ENCODE measurements around the gene AFAP1L1. TPM values are rescaled to one million over a fixed set of nuclear protein-coding genes. Genes with fewer than 3 reads are reported as not detected.

Gene AFAP1L1
- total RNA-seq, 1 donor from 2014 or later: 8.3 TPM

DNA sequence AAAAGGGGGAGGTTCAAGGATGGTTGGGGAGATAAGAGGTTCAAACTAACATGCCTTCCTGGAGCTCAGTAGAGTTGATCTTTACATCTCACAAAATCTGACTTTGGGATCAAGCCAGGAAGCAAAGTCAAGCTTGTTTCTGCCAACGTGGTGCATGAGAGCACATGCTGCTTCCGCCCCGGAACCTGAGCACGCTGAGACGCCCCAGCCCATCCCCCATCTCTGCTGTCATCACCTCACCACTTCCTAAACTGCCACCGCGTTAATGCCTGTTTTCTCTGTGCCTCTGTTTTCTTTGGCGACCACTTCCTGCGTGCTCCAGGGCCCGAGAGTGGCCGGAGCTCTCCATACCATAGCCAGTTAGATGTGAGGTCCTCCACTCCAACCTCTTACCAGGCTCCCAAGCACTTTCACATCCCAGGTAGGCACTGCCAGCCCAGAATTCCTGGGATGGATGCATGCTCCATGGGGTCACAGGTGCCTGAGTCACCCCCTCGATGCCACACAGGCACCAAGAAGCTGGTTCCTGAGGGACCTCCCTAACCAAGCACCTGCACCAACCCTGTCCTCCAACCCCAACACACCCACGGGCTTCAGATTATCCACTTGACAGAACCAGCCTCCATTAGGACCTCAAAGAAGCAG lies 31.2 kb upstream of the AFAP1L1 start:
- no peaks in the 10 kb centered on the region for H3K36me3 ChIP-seq (ENCODE audit: insufficient read depth, low read length)

DNA sequence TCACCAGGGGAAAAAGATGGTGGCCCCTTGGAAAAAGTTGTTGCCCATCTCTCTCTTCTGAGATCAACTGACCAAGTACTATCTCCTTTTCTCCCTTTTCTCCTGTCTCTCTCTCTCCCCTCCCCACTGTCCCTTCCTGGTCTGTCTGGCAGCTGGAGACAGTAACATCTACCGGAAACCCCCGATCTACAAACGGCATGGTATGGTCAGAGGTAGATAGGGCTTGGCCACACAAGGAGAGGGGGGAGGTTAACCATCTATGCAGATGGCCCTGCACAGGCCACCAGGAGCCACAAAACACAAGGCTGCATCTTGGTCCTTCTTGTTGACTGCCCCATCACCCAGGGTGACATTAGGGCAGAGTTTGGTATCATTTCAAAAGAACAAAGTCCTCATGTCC lies 29.3 kb upstream of the AFAP1L1 start:
- no peak overlapping the region for H3K27ac ChIP-seq (ENCODE audit: low read depth, low read length)
- no peak overlapping the region for H3K4me3 ChIP-seq (ENCODE audit: insufficient read depth, low read depth, low read length)
- no peak overlapping the region for H2AFZ ChIP-seq (ENCODE audit: low read depth, low read length)
- peaks cover 7% of the 10 kb centered on the region for H3K9me3 Mint-ChIP-seq (ENCODE audit: unreplicated experiment)
- no peaks in the 10 kb centered on the region for H3K27me3 ChIP-seq (ENCODE audit: insufficient read depth, low read length)
- peaks cover 11% of the 10 kb centered on the region for H3K36me3 Mint-ChIP-seq (ENCODE audit: low read depth, unreplicated experiment)
- no peaks in the 10 kb centered on the region for H3K4me1 ChIP-seq (ENCODE audit: insufficient read depth, low read length)
- no peaks in the 10 kb centered on the region for H3K4me1 Mint-ChIP-seq (ENCODE audit: low read depth, unreplicated experiment)
- H3K9ac ChIP-seq (ENCODE audit: low read length): no peak overlapping the region
- H4K20me1 ChIP-seq (ENCODE audit: insufficient read depth, low read length): no peaks in the 10 kb centered on the region
- DNase-seq (ENCODE audit: low read depth): no peak
- no peaks in the 10 kb centered on the region for H3K36me3 ChIP-seq (ENCODE audit: insufficient read depth, low read length)
- H3K4me2 ChIP-seq (ENCODE audit: low read length): no peak overlapping the region
- H3K27ac Mint-ChIP-seq (ENCODE audit: unreplicated experiment): no peak overlapping the region
- no peaks in the 10 kb centered on the region for H3K9me3 ChIP-seq (ENCODE audit: insufficient read depth, low read depth, low read length)
- H3K4me3 Mint-ChIP-seq (ENCODE audit: unreplicated experiment): no peak overlapping the region
- H3K27me3 Mint-ChIP-seq (ENCODE audit: low read depth, unreplicated experiment): peaks cover 76% of the 10 kb centered on the region
- no peaks in the 10 kb centered on the region for H3K79me2 ChIP-seq (ENCODE audit: insufficient read depth, low read length)
- TF ChIP-seq, protein P1, sequence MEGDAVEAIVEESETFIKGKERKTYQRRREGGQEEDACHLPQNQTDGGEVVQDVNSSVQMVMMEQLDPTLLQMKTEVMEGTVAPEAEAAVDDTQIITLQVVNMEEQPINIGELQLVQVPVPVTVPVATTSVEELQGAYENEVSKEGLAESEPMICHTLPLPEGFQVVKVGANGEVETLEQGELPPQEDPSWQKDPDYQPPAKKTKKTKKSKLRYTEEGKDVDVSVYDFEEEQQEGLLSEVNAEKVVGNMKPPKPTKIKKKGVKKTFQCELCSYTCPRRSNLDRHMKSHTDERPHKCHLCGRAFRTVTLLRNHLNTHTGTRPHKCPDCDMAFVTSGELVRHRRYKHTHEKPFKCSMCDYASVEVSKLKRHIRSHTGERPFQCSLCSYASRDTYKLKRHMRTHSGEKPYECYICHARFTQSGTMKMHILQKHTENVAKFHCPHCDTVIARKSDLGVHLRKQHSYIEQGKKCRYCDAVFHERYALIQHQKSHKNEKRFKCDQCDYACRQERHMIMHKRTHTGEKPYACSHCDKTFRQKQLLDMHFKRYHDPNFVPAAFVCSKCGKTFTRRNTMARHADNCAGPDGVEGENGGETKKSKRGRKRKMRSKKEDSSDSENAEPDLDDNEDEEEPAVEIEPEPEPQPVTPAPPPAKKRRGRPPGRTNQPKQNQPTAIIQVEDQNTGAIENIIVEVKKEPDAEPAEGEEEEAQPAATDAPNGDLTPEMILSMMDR (IDR thresholded peaks at IDR 0.05; ENCODE audit: insufficient read depth, low read depth, low read length): no peak
- no peak for TF ChIP-seq EZH2 (IDR thresholded peaks at IDR 0.05; ENCODE audit: insufficient read depth, low read length)
- FAIRE-seq: no peak

More for the DNA sequence above, 31.2 kb upstream of the AFAP1L1 start:
- H3K79me2 ChIP-seq (ENCODE audit: insufficient read depth, low read length): no peaks in the 10 kb centered on the region
- H3K27ac ChIP-seq (ENCODE audit: low read depth, low read length): no peak overlapping the region
- no peak overlapping the region for H2AFZ ChIP-seq (ENCODE audit: low read depth, low read length)
- Mint-ChIP-seq H3K27me3 (ENCODE audit: low read depth, unreplicated experiment) (peaks cover 75% of the 10 kb centered on the region), H3K9me3 (ENCODE audit: unreplicated experiment) (peaks cover 1% of the 10 kb centered on the region), H3K4me3 (ENCODE audit: unreplicated experiment) (no peak overlapping the region), H3K36me3 (ENCODE audit: low read depth, unreplicated experiment) (peaks cover 9% of the 10 kb centered on the region), H3K27ac (ENCODE audit: unreplicated experiment) (peak overlapping the region; percentile 55), H3K4me1 (ENCODE audit: low read depth, unreplicated experiment) (no peaks in the 10 kb centered on the region)
- no peak overlapping the region for H3K9ac ChIP-seq (ENCODE audit: low read length)
- no peak for FAIRE-seq
- TF ChIP-seq, protein P1 (IDR thresholded peaks at IDR 0.05; ENCODE audit: insufficient read depth, low read depth, low read length): no peak
- TF ChIP-seq EZH2 (IDR thresholded peaks at IDR 0.05; ENCODE audit: insufficient read depth, low read length): no peak
- no peaks in the 10 kb centered on the region for H3K27me3 ChIP-seq (ENCODE audit: insufficient read depth, low read length)
- no peak for DNase-seq (ENCODE audit: low read depth)
- no peak overlapping the region for H3K4me3 ChIP-seq (ENCODE audit: insufficient read depth, low read depth, low read length)
- no peak overlapping the region for H3K4me2 ChIP-seq (ENCODE audit: low read length)
- H3K4me1 ChIP-seq (ENCODE audit: insufficient read depth, low read length): no peaks in the 10 kb centered on the region
- no peaks in the 10 kb centered on the region for H3K9me3 ChIP-seq (ENCODE audit: insufficient read depth, low read depth, low read length)
- no peaks in the 10 kb centered on the region for H4K20me1 ChIP-seq (ENCODE audit: insufficient read depth, low read length)

DNA sequence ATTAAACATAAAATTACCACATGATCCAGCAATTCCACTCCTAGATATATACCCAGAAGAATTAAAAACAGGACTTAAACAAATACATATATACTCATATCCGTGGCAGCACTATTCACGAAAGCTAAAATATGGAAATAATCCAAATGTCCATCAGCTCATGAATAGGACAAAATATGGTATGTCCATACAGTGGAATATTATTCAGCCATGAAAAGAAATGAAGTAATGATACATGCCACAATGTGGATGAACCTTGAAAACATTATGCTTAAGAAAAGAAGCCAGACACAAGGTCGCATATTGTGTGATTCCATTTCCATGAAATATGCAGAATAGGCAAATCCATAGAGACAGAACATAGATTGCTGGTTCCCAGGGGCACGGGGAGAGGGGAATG lies 24.8 kb upstream of the AFAP1L1 start:
- DNase-seq (ENCODE audit: low read depth) (no peak), FAIRE-seq (no peak)
- no peak overlapping the region for H3K4me3 Mint-ChIP-seq (ENCODE audit: unreplicated experiment)
- H3K27me3 Mint-ChIP-seq (ENCODE audit: low read depth, unreplicated experiment): peaks cover 73% of the 10 kb centered on the region
- Histone ChIP-seq H3K9me3 (ENCODE audit: insufficient read depth, low read depth, low read length) (no peaks in the 10 kb centered on the region), H3K79me2 (ENCODE audit: insufficient read depth, low read length) (no peaks in the 10 kb centered on the region), H3K4me1 (ENCODE audit: insufficient read depth, low read length) (no peaks in the 10 kb centered on the region), H3K9ac (ENCODE audit: low read length) (no peak overlapping the region), H3K27ac (ENCODE audit: low read depth, low read length) (no peak overlapping the region), H4K20me1 (ENCODE audit: insufficient read depth, low read length) (no peaks in the 10 kb centered on the region), H3K36me3 (ENCODE audit: insufficient read depth, low read length) (peaks cover 7% of the 10 kb centered on the region), H3K27me3 (ENCODE audit: insufficient read depth, low read length) (no peaks in the 10 kb centered on the region), H3K4me3 (ENCODE audit: insufficient read depth, low read depth, low read length) (no peak overlapping the region), H3K4me2 (ENCODE audit: low read length) (no peak overlapping the region), H2AFZ (ENCODE audit: low read depth, low read length) (no peak overlapping the region)
- H3K9me3 Mint-ChIP-seq (ENCODE audit: unreplicated experiment): peaks cover 6% of the 10 kb centered on the region
- H3K36me3 Mint-ChIP-seq (ENCODE audit: low read depth, unreplicated experiment): peaks cover 14% of the 10 kb centered on the region
- TF ChIP-seq, protein P1 (IDR thresholded peaks at IDR 0.05; ENCODE audit: insufficient read depth, low read depth, low read length): no peak
- no peak for TF ChIP-seq EZH2 (IDR thresholded peaks at IDR 0.05; ENCODE audit: insufficient read depth, low read length)
- no peak overlapping the region for H3K27ac Mint-ChIP-seq (ENCODE audit: unreplicated experiment)
- no peaks in the 10 kb centered on the region for H3K4me1 Mint-ChIP-seq (ENCODE audit: low read depth, unreplicated experiment)
